ENCODE measurements around the gene ROS1.

DNA sequence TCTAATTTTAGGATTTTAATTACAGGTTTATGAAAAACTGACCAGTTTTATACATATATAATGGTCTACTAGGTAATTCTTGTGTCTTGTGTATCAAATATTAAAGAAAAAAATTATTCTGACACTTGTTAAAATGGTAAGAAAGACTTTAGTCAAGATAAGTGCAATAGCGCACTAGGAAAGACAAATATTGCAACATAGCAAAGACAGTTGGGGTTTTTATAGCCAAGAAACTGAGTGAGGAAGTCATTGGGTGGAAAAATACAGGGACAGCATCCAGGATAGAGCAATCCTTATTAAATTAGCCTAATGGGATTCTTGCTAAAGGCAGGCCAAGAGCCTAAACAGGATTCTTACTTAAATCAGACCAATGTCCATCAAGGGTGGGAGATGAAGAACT lies 71.1 kb downstream of the ROS1 start:
- TF ChIP-seq CTCF (IDR thresholded peaks at IDR 0.05 in 8 of 11, conservative IDR thresholded peaks at IDR 0.05 in 3 of 11) (no peak), POLR2A (IDR thresholded peaks at IDR 0.05) (no peak), POLR2AphosphoS5 (IDR thresholded peaks at IDR 0.05) (no peak)
